DOHH2 (cell line): ENCODE data around the gene SH2D7.

Source experiments
- H3F3A ChIP-seq: fragments of 200-600 bp; sonication (generic), shearing (Covaris generic); 2 replicates; pipeline ENCODE4 v1.6.0; 2016; ENCODE audit warnings: antibody characterized with exemption, mild to moderate bottlenecking; ENCODE audit not compliant: control insufficient read depth, insufficient read depth
- H3K27ac ChIP-seq: fragments of 200-600 bp; sonication (generic); 2 replicates; pipeline ENCODE4 v1.5.1; 2014; ENCODE audit warnings: low read depth, mild to moderate bottlenecking, low read length, moderate library complexity
- H3K27me3 ChIP-seq: fragments of 200-600 bp; sonication (generic); 2 replicates; pipeline ENCODE4 v1.6.1; 2014; ENCODE audit warnings: mild to moderate bottlenecking, low read length, mixed read lengths; ENCODE audit not compliant: control insufficient read depth
- H3K36me3 ChIP-seq: fragments of 200-600 bp; sonication (generic); 2 replicates; pipeline ENCODE4 v1.6.1; 2014; ENCODE audit warnings: mild to moderate bottlenecking, low read length, moderate library complexity, mixed read lengths; ENCODE audit not compliant: control insufficient read depth
- H3K4me1 ChIP-seq: fragments of 200-600 bp; sonication (generic); 2 replicates; pipeline ENCODE4 v1.6.1; 2014; ENCODE audit warnings: mild to moderate bottlenecking, low read length, mixed read lengths; ENCODE audit not compliant: control insufficient read depth
- H3K4me2 ChIP-seq: fragments of 200-600 bp; sonication (generic); 2 replicates; pipeline ENCODE4 v1.6.0; 2014; ENCODE audit warnings: mild to moderate bottlenecking, low read length, moderate library complexity
- H3K4me3 ChIP-seq: fragments of 200-600 bp; sonication (generic); 2 replicates; pipeline ENCODE4 v1.5.1; 2014; ENCODE audit warnings: mild to moderate bottlenecking, low read length, mixed read lengths
- H3K79me2 ChIP-seq: fragments of 200-600 bp; sonication (generic); 2 replicates; pipeline ENCODE4 v1.6.1; 2014; ENCODE audit warnings: mild to moderate bottlenecking, low read length, mixed read lengths; ENCODE audit not compliant: control insufficient read depth
- H3K9me2 ChIP-seq: fragments of 200-600 bp; sonication (generic); replicated peaks from 2 replicates; pipeline ENCODE4 v1.6.1; 2014; ENCODE audit warnings: mild to moderate bottlenecking, low read length, mixed read lengths; ENCODE audit not compliant: control insufficient read depth
- H3K9me3 ChIP-seq: fragments of 200-600 bp; sonication (generic); 2 replicates; pipeline ENCODE4 v1.6.1; 2014; ENCODE audit warnings: antibody characterized with exemption, low read length, mixed read lengths; ENCODE audit not compliant: control insufficient read depth, insufficient read depth
- H4K20me1 ChIP-seq: fragments of 200-600 bp; sonication (generic); 2 replicates; pipeline ENCODE4 v1.6.0; 2014; ENCODE audit warnings: low read depth, mild to moderate bottlenecking, antibody characterized with exemption, low read length, moderate library complexity; ENCODE audit not compliant: control insufficient read depth, insufficient read depth
- EZH2phosphoT487 ChIP-seq: fragments of 200-600 bp; sonication (generic); IDR thresholded peaks from 2 replicates; pipeline ENCODE4 v1.6.1; 2017; ENCODE audit warnings: borderline replicate concordance, mild to moderate bottlenecking, antibody characterized with exemption, low read length, moderate library complexity, mixed read lengths
- TF ChIP-seq, protein P1 (sequence below): fragments of 200-600 bp; sonication (generic); IDR thresholded peaks from one replicate; pipeline ENCODE4 v1.5.1; 2014; ENCODE audit warnings: antibody characterized with exemption, mild to moderate bottlenecking, low read depth, low read length; ENCODE audit not compliant: poor library complexity, severe bottlenecking

Gene SH2D7

DNA sequence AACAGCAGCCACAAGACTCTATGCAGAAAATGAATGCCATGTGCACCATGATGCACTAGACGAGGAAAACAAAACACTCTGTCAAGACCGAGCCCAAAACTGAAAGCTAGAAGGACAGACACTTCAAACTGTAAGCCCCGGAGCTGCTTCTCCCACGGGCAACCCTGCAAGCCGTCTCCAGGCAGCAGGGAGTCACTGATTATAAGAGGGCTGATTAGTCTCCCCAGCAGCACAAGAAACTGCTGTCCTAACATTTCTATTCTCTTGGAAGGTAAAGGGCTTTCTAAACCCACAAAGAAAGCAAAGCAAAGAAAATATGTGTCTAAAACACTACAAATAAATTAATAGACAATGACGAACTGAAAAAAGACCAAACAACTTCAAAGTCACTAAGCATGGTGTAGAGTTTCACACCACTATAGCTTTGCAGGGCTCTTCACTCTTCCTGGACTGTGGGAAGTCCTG, 30.4 kb upstream of the SH2D7 start:
- TF ChIP-seq, protein P1, sequence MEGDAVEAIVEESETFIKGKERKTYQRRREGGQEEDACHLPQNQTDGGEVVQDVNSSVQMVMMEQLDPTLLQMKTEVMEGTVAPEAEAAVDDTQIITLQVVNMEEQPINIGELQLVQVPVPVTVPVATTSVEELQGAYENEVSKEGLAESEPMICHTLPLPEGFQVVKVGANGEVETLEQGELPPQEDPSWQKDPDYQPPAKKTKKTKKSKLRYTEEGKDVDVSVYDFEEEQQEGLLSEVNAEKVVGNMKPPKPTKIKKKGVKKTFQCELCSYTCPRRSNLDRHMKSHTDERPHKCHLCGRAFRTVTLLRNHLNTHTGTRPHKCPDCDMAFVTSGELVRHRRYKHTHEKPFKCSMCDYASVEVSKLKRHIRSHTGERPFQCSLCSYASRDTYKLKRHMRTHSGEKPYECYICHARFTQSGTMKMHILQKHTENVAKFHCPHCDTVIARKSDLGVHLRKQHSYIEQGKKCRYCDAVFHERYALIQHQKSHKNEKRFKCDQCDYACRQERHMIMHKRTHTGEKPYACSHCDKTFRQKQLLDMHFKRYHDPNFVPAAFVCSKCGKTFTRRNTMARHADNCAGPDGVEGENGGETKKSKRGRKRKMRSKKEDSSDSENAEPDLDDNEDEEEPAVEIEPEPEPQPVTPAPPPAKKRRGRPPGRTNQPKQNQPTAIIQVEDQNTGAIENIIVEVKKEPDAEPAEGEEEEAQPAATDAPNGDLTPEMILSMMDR = no peak
- TF ChIP-seq EZH2phosphoT487 = no peak
- Histone ChIP-seq H3K79me2 (peaks cover 76% of the 10 kb centered on the region), H3K4me2 (peak overlapping the region; percentile 53), H3F3A (0 out of 2 replicates have a peak, but pooled peaks cover 2% of the 10 kb centered on the region), H3K9me3 (no peaks in the 10 kb centered on the region), H3K27ac (no peak overlapping the region), H3K9me2 (no peaks in the 10 kb centered on the region), H3K4me3 (peak overlapping the region; percentile 34; the same call in 1 of the 2 replicates), H3K36me3 (peaks cover 5% of the 10 kb centered on the region; the same call in 1 of the 2 replicates), H3K27me3 (no peaks in the 10 kb centered on the region), H4K20me1 (peaks cover 7% of the 10 kb centered on the region; the same call in 1 of the 2 replicates), H3K4me1 (peaks cover 43% of the 10 kb centered on the region)

GRCh38 chr15:78063217-78063616, 29.1 kb upstream of the SH2D7 start:
- H3K27ac ChIP-seq = no peak overlapping the region
- no peaks in the 10 kb centered on the region for H3K9me2 ChIP-seq

GRCh38 chr15:78063970-78064385, 28.4 kb upstream of the SH2D7 start:
- TF ChIP-seq, protein P1 = no peak
- TF ChIP-seq EZH2phosphoT487 = no peak
- peaks cover 54% of the 10 kb centered on the region for H3K4me1 ChIP-seq
- no peak overlapping the region for H3K4me3 ChIP-seq
- H3K9me3 ChIP-seq = no peaks in the 10 kb centered on the region
- 0 out of 2 replicates have a peak, but pooled peaks cover 2% of the 10 kb centered on the region for H3F3A ChIP-seq
- H3K27me3 ChIP-seq = no peaks in the 10 kb centered on the region
- H3K27ac ChIP-seq = no peak overlapping the region
- H3K79me2 ChIP-seq = peaks cover 84% of the 10 kb centered on the region
- no peak overlapping the region for H3K4me2 ChIP-seq
- H3K9me2 ChIP-seq = no peaks in the 10 kb centered on the region
- peaks cover 5% of the 10 kb centered on the region; the same call in 1 of the 2 replicates for H4K20me1 ChIP-seq
- peaks cover 5% of the 10 kb centered on the region; the same call in 1 of the 2 replicates for H3K36me3 ChIP-seq

More at GRCh38 chr15:78063217-78063616, 29.1 kb upstream of the SH2D7 start:
- H4K20me1 ChIP-seq = peaks cover 5% of the 10 kb centered on the region; the same call in 1 of the 2 replicates
- TF ChIP-seq, protein P1 = no peak
- TF ChIP-seq EZH2phosphoT487 = no peak
- peaks cover 79% of the 10 kb centered on the region for H3K79me2 ChIP-seq
- peaks cover 5% of the 10 kb centered on the region; the same call in 1 of the 2 replicates for H3K36me3 ChIP-seq
- H3K27me3 ChIP-seq = no peaks in the 10 kb centered on the region
- H3K4me3 ChIP-seq = no peak overlapping the region
- H3F3A ChIP-seq = 0 out of 2 replicates have a peak, but pooled peaks cover 2% of the 10 kb centered on the region
- H3K4me1 ChIP-seq = peaks cover 46% of the 10 kb centered on the region
- no peak overlapping the region for H3K4me2 ChIP-seq
- H3K9me3 ChIP-seq = no peaks in the 10 kb centered on the region
